ENCODE data around the gene PARP11.
"Not testable (repeated sequence)": the region's sequence is repeated elsewhere in the genome, so short reads cannot be mapped to it uniquely, and the experiment has no call there.

PARP11 gene

DNA sequence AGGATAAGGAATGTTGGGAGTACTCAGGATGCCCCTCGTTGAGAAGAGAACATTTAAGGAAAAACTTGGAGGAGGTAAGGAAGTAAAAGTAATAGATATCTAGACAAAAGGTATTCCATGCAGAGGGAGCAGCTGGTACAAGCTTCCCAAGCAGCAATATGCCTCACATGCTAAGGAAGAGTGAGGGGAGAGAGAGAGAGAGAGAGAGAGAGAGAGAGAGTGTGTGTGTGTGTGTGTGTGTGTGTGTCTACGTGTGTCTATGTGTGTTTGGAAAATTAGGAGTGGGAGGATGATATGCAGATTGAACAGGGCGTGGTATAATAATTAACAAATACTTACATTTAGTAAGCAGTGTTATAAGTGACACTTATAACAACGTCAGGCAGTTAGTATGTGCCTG, 9.2 kb upstream of the PARP11 start:
- DNase-seq, result no peak

DNA sequence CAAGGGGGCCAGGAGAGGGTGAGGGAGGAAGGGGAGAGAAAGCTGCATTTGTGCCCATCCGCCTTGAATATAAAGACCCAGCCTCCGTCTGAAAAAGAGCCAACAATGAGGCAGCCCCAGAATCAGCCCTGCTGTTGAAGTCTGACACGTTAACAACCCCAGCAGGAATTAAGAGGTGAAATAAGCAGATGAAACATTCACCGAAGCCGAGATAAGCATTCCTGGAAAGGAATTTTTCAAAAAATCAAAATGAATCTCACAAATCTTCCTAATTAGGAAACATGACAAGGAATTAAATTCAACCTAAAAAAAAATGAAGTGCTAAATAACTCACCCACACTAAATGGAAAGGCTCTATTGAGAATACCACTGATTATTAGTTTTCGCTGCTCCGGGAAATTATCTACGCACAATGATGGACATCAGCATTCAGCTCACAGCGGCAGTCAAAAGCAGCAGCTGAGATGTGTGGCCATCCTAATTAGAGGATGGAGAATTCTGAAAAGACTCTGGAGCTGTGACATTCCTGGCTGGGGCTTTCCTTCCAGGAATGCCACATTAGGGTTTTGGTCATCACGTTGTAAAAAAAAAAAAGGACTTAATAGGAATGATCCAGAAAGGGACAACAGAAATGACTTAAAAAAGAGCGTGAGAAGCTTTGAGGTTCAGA, 8.2 kb upstream of the PARP11 start:
- no peak for DNase-seq

DNA sequence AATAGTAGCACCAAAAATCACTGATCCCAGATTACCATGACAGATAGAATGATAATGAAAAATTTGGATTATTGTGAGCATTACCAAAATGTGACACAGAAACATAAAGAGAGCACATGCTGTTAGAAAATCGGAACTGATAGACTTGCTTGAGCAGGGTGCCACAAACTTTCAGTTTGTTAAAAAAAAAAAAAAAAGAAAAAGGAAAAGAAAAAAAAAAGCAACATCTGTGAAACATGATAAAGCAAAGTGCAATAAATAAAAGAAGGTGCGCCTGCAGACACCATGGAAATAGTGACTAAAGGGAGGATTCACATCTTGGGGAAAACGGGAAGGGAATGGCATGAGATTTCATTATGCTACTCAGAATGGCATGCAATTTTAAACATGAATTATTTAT, 6.6 kb upstream of the PARP11 start:
- DNase-seq, result no peak

DNA sequence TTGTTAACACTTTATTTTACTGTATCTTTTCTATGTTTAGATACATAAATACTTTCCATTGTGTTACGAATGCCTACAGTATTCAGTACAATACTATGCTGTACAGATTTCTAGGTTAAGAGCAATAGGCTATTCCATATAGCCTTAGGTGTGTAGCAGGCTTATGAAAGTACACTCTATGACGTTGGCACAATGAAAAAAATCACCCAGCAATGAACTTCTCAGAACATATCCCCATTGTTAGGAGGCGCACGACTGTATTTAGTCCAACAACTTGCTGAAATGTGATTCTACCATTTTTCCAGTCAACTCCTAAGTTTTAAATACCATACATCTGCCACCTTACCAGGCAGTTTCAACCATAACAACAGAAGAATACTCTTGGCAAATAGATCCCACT, 1.8 kb downstream of the PARP11 start:
- no peak for DNase-seq

DNA sequence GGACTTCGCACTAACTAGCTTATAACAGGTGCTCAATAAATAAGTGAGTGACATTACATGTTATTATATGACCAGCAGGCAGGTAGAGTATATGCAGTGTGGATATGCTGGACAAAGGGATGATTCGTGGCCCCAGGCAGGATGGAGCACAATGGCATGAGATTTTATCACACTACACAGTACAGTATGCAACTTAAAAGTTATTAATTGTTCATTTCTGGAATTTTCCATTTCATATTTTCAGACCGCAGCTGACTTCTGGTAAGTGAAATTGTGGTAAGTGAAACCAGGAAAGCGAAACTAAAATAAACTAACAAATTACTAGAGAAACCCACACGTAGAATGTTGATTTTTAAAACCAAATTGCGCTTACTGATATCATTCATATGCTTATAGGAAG, 3.3 kb downstream of the PARP11 start:
- DNase-seq, result no peak

DNA sequence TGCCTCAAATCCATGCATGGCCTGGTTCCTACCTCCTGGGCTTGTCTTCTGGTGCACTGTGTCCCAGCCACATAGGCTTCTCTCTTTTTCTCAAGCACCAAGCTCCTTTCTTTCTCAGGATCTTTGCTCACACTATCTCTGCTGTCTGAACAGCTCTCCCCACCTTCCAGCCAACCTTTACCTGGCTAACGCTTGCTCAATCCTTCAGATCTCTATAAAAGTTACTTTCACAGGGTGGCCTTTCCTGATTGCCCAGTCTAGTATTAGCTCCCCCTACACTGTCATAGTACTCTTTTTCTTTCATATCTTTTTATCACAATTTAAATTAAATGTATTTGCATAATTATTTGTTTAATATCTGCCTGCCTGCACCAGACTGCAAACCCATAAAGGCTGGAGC, 3.8 kb downstream of the PARP11 start:
- DNase-seq, result no peak

DNA sequence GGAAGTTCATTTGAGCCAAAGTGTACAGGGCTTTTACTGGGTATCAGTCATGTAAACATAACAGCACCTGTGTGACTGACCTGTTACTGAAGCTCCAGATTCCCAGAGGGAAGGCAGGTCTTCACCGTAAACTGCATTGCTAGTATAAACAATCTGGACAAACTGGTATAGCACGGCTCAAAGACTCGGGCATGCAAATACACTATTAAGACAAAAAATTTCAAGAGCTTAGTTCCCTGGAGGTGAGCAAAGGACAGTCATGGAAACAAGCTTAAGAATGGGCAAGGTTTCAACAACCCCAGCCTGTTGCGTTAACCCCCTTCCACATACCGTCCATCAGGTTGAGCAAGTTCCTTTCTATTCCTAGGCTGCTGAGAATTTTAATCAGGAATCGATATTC, 9.4 kb downstream of the PARP11 start:
- no peak for DNase-seq

DNA sequence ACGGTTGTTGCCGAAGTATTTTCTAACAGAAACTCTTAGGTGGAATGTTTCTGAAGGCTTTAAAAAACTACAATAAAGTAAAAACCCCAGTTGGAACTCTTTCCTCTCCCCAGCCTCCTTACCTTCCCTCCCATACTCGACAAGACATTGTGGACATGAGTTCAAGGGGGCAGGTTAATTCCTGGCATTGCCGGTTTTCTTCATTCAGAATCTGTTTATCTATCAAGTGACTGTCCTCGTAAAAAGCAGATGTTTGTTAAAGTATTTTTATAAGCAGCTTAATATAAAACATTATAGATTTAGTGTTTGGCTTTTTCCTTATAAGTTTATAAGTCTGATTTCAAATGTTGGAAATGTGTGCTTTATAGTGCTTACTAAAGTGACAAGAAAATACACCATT, 30.7 kb downstream of the PARP11 start:
- DNase-seq, result no peak

DNA sequence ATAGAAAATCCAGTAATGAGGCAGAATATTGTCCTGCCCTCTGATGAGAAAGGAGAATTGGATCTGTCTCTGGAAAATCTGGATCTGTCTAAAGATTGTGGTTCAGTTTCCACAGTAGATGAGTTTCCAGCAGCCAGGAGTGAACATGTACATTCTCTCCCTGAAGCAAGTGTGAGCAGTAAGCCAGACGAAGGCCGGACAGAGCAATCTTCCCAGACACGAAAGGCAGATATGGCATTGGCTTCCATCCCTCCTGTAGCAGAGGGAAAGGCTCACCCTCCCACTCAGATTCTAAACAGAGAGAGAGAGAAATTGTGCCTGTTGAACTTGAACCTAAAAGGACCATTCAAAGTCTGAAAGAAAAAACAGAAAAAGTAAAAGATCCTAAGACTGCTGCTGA, 31.4 kb downstream of the PARP11 start:
- DNase-seq, result no peak

DNA sequence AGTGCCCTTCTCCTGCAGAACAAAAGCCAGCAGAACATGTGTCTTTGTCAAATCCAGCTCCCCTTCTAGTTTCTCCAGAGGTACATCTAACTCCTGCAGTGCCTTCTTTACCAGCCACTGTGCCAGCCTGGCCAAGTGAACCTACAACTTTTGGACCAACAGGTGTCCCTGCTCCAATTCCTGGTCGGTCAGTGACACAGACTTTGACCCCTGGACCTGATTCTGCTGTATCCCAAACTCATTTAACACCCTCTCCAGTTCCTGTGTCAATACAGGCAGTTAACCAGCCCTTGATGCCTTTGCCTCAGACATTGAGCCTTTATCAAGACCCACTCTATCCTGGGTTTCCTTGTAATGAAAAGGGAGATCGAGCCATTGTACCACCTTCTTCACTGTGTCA, 32.4 kb downstream of the PARP11 start:
- not testable (repeated sequence) for DNase-seq

DNA sequence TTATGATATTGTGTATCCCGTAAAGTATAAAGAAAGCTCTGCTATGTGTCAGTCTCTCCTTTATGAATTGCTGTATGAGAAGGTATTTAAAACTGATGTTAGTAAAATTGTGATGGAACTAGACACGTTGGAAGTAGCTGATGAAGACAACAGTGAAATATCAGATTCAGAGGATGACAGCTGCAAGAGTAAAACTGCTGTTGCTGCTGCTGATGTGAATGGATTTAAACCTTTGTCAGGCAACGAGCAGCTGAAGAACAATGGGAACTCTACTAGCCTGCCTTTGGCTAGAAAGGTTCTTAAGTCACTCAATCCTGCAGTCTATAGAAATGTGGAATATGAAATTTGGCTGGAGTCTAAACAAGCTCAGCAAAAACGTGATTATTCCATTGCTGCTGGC, 33.5 kb downstream of the PARP11 start:
- DNase-seq, result not testable (repeated sequence)

DNA sequence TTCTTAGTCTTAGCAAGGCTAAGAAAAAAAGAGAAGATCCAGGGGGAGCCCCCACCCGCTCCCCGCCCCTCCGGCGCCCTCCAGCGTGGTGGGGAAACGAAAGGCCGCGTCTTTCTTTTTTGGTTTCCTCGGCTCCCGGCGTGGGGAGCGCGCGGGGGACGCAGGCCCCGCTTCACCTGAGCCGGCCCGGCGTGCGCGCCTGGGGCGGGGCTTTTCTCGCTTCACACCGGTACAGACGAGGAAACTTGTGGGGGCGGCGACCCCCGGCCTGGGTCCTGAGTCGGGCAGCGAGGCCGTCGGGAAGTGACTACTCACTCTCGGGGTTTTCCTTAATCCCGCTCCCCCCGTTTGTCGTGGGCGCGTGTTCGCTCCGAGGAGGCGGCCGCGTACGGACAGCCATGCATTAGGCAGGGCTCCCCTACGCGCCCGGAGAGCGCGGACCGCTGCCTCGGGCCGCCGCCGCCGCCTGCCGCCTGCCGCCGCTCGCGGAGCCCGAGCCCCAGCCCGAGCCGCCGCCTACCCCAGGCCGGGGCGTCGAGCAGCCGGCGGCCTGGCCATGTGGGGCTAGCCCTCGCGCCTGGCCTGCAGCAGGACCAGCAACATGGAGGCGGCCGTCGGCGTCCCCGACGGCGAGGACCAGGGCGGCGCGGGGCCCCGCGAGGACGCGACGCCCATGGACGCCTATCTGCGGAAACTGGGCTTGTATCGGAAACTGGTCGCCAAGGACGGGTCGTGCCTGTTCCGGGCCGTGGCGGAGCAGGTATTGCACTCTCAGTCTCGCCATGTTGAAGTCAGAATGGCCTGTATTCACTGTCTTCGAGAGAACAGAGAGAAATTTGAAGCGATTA, 34.3 kb downstream of the PARP11 start:
- not testable (repeated sequence) for DNase-seq

DNA sequence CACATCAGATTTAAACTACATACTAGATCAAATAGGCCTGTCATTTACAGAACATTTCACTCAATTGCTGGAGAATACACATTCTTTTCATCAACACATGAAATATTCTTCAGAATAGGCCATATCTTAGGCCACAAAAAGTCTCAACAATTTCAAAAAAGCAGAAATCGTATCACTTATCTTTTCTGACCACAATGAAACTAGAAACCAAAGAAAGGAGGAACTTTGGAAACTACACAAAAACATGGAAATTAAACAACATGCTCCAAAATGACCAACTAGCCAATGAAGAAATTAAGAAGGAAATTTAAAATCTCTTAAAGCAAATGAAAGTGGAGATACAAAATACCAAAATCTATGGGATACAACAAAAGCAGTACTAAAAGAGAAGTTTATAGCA, 35.1 kb downstream of the PARP11 start:
- no peak for DNase-seq

DNA sequence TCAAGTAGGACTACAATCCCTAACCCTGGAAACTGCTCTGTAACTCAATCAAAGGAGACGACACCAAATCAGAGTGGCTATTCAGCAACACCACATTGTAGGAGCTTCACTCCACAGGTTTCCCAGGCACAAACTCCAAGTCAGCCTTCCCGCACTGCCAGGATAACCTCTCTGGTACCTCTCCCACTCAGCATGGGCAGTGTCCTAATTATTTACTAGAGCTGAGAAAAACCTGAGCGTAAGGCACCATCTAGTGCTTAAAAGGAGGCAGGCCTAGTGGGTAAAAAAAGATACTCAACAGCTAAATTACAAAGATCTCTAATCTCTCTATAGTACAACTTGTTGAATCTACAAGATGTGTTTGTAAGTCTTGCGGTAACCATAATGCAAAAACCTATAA, 36.1 kb downstream of the PARP11 start:
- DNase-seq, result no peak

DNA sequence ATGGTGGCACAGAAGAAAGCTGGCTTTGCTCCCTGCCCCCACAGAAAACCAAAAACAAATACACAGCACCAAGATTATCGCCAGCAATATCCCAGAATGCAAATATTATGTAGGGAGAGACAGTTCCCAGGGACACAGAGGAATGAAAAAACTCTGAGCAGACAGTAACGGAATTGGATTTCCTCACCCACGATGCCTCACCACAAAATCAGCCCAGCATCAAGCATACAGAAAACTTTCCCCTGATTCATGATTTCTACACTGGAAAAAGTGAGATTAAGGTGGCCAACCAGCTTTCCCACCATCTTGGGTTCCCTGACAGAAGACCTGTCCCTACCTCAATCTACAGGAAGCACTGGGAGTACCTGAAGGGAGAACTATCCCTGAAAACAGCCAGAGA, 36.6 kb downstream of the PARP11 start:
- DNase-seq, result no peak

DNA sequence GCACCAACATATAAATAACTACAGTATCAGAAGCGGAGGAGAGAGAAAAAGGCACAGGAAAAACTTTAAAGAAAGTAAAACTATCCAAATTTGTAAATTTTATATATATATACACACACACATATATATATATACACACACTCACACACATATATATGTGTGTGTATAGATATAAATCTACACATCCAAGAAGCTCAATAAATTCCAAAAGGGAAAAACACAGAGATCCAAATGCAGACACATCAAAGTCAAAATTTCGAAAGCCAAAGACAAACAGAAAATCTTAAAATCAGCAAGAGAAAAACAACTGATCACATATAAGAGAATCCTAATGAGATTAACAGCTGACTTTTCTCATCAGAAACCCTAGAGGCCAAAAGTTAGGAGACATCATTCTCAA, 37.3 kb downstream of the PARP11 start:
- no peak for DNase-seq

DNA sequence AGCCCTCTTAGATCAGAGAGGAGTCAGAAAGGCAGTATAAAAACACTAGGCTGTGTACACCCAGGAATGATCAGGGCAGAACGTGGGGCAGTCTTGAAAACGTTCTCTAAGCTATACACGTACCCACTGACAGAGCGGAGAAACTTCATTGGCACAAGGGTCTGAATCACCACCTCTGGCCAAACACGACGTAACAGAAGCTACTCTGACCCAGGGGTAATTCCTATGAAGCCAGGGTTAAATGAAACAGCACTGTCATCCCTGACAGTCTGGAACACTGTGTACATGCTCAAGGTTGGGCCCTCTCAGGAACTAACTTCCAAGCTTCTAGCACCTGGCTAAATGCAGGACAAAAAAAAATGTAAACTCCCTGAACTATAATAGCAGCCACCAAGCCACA, 38.4 kb downstream of the PARP11 start:
- no peak for DNase-seq

DNA sequence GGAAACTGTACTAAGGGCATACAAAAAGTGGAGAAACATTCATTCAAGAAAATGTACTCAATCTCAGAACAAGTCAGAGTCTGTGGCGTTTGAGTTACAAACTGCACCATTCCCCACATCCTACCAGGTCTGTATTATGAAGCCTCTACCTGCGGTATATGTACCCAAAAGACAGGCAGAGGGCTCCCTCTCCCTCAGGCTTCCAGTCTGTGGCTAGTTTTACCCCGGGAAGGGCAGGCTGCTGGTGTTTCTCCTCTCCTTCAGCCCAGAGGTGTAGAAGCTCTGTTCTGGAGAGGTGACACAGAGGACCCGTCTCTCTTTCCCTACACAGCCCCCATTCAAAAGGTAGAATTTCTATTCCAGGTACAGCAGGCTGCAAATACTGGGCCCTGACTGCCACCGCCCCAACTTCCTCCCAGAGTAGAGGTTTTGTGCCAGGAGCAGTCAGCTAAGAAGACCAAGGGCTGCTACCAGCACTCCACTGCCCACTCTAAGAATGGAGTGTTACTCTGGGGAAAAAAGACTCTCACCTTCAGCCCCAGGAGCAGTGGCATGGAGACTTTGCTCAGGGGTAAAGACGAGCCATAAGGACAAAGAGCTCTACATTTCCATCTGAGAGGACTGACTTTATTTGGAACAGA, 39.4 kb downstream of the PARP11 start:
- DNase-seq, result no peak

DNA sequence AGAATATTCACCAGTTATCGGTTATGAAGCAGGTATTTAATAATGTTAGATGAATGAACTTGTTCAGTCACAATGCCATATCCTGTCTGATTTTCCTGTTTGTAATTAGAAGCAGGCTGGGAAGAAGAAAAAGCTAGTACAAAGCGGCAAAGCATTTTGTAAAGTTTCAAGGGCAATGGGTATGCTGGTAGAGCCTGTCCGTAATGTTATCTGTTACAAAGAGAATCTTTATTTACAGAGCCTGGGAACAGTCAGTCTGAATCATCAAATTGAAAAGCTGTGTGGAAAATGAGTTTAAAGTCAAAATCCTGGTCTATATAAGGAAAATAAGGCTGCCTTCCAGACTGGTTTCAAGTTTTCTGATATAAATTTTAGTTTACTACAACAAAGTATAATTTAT, 40.5 kb downstream of the PARP11 start:
- DNase-seq, result no peak

DNA sequence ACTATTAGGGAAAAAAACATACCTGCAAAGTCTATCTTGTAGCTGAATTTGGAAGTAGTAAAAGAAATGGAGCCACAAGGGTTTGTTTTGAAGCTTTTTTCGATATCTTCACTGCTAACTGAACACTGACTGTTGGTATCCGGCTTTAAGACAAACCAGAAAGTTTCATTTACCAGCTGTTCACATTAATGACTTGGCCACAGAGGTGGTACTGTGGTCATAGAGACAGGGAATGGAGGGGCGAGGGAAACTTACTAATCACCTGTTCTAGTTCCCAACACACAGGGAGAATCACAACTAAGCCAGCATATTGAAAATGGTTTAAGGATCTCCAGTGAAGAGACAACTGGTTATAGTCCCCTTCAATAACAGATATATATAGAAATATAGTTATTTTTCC, 44.3 kb downstream of the PARP11 start:
- no peak for DNase-seq

DNA sequence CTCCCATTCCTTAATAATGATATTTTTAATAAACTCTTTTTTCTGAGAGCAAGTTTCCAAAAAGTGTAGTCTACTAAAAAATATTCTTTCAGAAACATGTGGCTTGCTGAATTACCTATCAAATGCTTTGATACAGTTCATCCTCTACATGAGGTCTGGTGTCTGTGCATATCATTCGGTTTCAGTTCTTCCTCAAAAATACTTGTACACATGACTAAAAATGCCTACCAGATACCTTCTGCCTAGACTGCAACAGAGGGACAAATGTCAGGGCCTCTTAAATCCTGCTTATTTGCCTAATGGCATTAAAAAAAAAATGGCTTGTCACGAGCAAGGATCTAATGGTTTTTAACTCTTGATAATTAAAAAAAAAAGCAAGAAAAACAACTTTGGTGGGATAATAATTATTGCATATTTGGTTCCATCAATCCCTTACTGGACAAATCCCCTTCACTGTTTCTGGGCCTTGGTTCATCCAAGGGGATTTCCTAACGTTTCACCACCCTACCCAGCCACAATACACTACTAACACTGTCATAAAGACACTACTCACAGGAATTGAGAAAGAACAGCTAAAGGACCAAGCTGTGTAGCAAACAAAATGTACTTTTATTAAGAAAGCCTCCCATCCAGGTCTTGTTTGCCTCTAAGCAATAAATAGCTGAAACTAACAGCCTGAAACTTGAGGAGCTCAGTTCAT, 45.7 kb downstream of the PARP11 start:
- DNase-seq, result no peak

DNA sequence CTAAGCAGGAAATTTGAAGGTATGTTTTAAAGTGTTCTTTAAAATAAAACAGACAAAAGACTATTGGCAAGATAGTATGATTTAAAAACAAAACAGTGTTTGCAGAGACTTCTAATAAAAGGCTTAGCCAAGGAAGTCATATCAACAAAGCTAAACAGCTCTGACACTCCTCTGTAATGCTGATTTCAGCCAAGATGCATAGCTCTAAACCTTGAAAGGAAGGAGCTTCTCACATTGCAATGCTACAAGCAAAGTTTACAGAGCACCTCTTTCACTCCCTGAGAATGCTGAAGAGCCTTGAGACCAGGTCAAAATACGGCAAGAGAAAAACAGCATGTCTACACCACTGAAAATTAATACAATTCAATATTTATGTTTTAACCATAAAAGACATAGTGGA, 51.8 kb downstream of the PARP11 start:
- DNase-seq, result no peak

DNA sequence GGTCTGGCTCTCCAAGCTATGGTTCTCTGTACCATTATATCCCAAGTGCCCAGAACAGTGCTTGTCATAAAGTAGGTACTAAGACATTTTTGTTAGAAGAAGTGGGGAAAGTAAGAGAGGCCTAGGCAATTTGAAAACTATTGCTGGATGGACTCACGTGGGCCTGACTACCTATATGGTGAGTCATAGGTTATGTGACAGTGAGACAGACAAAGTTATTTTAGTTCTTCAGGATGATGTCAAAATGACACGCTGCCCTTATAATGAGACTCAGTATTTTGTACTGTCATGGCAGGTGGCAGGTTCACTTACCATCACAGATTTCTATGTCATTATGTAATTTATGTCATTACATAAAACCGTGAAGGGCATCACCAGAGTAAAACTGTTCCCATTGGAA, 53.1 kb downstream of the PARP11 start:
- no peak for DNase-seq

DNA sequence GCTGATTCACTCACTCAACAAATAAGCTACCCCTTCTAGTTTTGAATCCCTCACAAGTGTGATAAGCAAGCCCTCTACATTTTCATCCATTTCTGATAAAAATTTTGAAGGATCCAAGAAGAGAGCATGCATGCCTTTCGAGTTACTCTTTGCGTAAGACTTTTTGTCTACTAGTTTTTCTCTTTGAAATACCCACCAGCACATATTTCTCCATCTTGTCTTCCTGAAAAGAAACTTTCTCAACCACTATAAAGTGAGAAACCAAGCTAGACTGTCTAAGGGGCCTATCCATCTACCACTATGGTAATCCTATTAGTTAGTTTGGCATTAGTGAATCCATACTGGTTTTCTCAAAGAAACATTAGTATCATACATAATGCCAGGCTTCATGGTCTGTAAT, 56.9 kb downstream of the PARP11 start:
- DNase-seq, result no peak
